HG02678 (cell line): Measurements from ENCODE around the gene TMEM269.

Experiments
- ATAC-seq: cut with Tn5 transposase; IDR thresholded peaks from one replicate; pipeline ENCODE4 v1.9.1; 2021; ENCODE audit warnings: mild to moderate bottlenecking, moderate library complexity; ENCODE audit not compliant: unreplicated experiment

The TMEM269 gene

GRCh38 chr1:42820813-42821212, 36.0 kb downstream of the TMEM269 start:
- no peak for ATAC-seq

GRCh38 chr1:42821690-42822089, 36.9 kb downstream of the TMEM269 start:
- no peak for ATAC-seq

- ATAC-seq, result no peak
Measured at GRCh38 chr1:42822800-42823392, 38.1 kb downstream of the TMEM269 start.

- no peak for ATAC-seq
Measured at GRCh38 chr1:42824481-42825035, 39.8 kb downstream of the TMEM269 start.

- no peak for ATAC-seq
Measured at GRCh38 chr1:42825036-42825851, 40.5 kb downstream of the TMEM269 start.

GRCh38 chr1:42830631-42831030, 45.8 kb downstream of the TMEM269 start:
- no peak for ATAC-seq

- no peak for ATAC-seq
Measured at GRCh38 chr1:42831273-42831672, 46.5 kb downstream of the TMEM269 start.

GRCh38 chr1:42832641-42833240, 48.0 kb downstream of the TMEM269 start:
- no peak for ATAC-seq

- no peak for ATAC-seq
Measured at GRCh38 chr1:42833981-42834380, 49.2 kb downstream of the TMEM269 start.

GRCh38 chr1:42834803-42835202, 50.0 kb downstream of the TMEM269 start:
- ATAC-seq, result no peak

- ATAC-seq, result no peak
Measured at GRCh38 chr1:42835422-42835821, 50.6 kb downstream of the TMEM269 start.

GRCh38 chr1:42837709-42838108, 52.9 kb downstream of the TMEM269 start:
- ATAC-seq, result no peak

- no peak for ATAC-seq
Measured at GRCh38 chr1:42838482-42839190, 53.8 kb downstream of the TMEM269 start.

GRCh38 chr1:42841010-42841409, 56.2 kb downstream of the TMEM269 start:
- ATAC-seq, result no peak

GRCh38 chr1:42841440-42842147, 56.8 kb downstream of the TMEM269 start:
- no peak for ATAC-seq

GRCh38 chr1:42844592-42845140, 59.9 kb downstream of the TMEM269 start:
- ATAC-seq, result no peak

GRCh38 chr1:42845193-42845592, 60.4 kb downstream of the TMEM269 start:
- no peak for ATAC-seq

GRCh38 chr1:42845866-42846256, 61.1 kb downstream of the TMEM269 start:
- peak; percentile 4 for ATAC-seq

- ATAC-seq, result peak; percentile 92
Measured at GRCh38 chr1:42846257-42847110, 61.7 kb downstream of the TMEM269 start, which contains the start of gene ZNF691. Gene ZNF691, plus strand, starts transcription at chr1:42846613. Its CDS starts 3,046 bp downstream, at chr1:42849659.
